GM13976 (cell line): Measurements from ENCODE around the gene EYS.
"Not testable (repeated sequence)": the region's sequence is repeated elsewhere in the genome, so short reads cannot be mapped to it uniquely, and the experiment has no call there.

Experiments
- DNase-seq: peaks from one replicate; pipeline ENCODE4 v3.0.0; 2012; ENCODE audit warnings: low spot score
- CTCF ChIP-seq: IDR thresholded peaks from 2 replicates; pipeline ENCODE4 v1.5.1; 2012; ENCODE audit warnings: borderline replicate concordance, mild to moderate bottlenecking; ENCODE audit not compliant: insufficient read depth; ENCODE audit errors: extremely low read depth, missing control alignments, control extremely low read depth
- in situ Hi-C: fragments of 300-500 bp; cut with MboI; formaldehyde crosslinking; loops from one replicate; pipeline ENCODE4 v1.12.0; 2022; ENCODE audit warnings: low sequenced_read_pairs, mixed read lengths, inconsistent platforms; ENCODE audit not compliant: unreplicated experiment

Gene EYS

GRCh38 chr6:64476935-64477334 lies 1230.1 kb downstream of the EYS start:
- in situ Hi-C loops: no loop called here
- no peak for TF ChIP-seq CTCF
- no peak for DNase-seq

- DNase-seq, in situ Hi-C loops: not testable (repeated sequence)
These were observed 1237.6 kb downstream of the EYS start for GRCh38 chr6:64469405-64469804.

GRCh38 chr6:64467656-64468055 lies 1239.4 kb downstream of the EYS start:
- no peak for TF ChIP-seq CTCF
- in situ Hi-C loops: no loop called here
- no peak for DNase-seq

- no peak for DNase-seq
- no peak for TF ChIP-seq CTCF
- in situ Hi-C loops: no loop called here
These were observed 1247.5 kb downstream of the EYS start for GRCh38 chr6:64459411-64459944.

- DNase-seq, in situ Hi-C loops: not testable (repeated sequence)
These were observed 1258.9 kb downstream of the EYS start for GRCh38 chr6:64448101-64448500.

- in situ Hi-C loops: no loop called here
- no peak for DNase-seq
- no peak for TF ChIP-seq CTCF
These were observed 1262.0 kb downstream of the EYS start for GRCh38 chr6:64445038-64445437.

GRCh38 chr6:64439274-64439673 lies 1267.8 kb downstream of the EYS start:
- TF ChIP-seq CTCF: no peak
- in situ Hi-C loops: no loop called here

GRCh38 chr6:64437996-64438395 lies 1269.0 kb downstream of the EYS start:
- in situ Hi-C loops: no loop called here
- no peak for TF ChIP-seq CTCF
- DNase-seq: no peak

More at GRCh38 chr6:64439274-64439673, 1267.8 kb downstream of the EYS start:
- DNase-seq: no peak
